Activated CD4-positive, alpha-beta T cell treated with anti-CD3 and anti-CD28 coated beads, Interleukin-2, Interleukin-6, amounts not matched to agents 100 ng/mL and 50 ng/mL, durations not matched to agents 16 hours and 8 hours (primary cell): ENCODE results near the gene RORC.
"Not testable (repeated sequence)": the region's sequence is repeated elsewhere in the genome, so short reads cannot be mapped to it uniquely, and the experiment has no call there.

Source experiments
- DNase-seq: peaks from one replicate; pipeline ENCODE4 v3.0.0-alpha.2; 2020

RORC gene

GRCh38 chr1:151831605-151832004 is at the start of gene RORC:
TSS of gene RORC (minus strand) at chr1:151831802. CDS start at chr1:151831764, 38 bp downstream.
- no peak for DNase-seq

- no peak for DNase-seq
Observed at GRCh38 chr1:151875419-151876097, 44.0 kb upstream of the RORC start.

GRCh38 chr1:151872776-151873175 is 41.2 kb upstream of the RORC start:
- not testable (repeated sequence) for DNase-seq

- no peak for DNase-seq
Observed at GRCh38 chr1:151871284-151872030, 39.9 kb upstream of the RORC start.

GRCh38 chr1:151868486-151868885 is 36.9 kb upstream of the RORC start:
- no peak for DNase-seq

GRCh38 chr1:151867765-151868411 is 36.3 kb upstream of the RORC start:
- no peak for DNase-seq

- DNase-seq: no peak
Observed at GRCh38 chr1:151867321-151867720, 35.7 kb upstream of the RORC start.

GRCh38 chr1:151864411-151864810 is 32.8 kb upstream of the RORC start:
- no peak for DNase-seq

GRCh38 chr1:151862604-151863003 is 31.0 kb upstream of the RORC start:
- no peak for DNase-seq

- DNase-seq: no peak
Observed at GRCh38 chr1:151860504-151861187, 29.0 kb upstream of the RORC start.

- DNase-seq: no peak
Observed at GRCh38 chr1:151859891-151860293, 28.3 kb upstream of the RORC start.

- no peak for DNase-seq
Observed at GRCh38 chr1:151858886-151859665, 27.5 kb upstream of the RORC start.

- DNase-seq: no peak
Observed at GRCh38 chr1:151858030-151858746, 26.6 kb upstream of the RORC start.

GRCh38 chr1:151855933-151856332 is 24.3 kb upstream of the RORC start:
- DNase-seq: no peak

GRCh38 chr1:151855516-151855915 is 23.9 kb upstream of the RORC start:
- not testable (repeated sequence) for DNase-seq

GRCh38 chr1:151854658-151855057 is 23.1 kb upstream of the RORC start:
- no peak for DNase-seq

GRCh38 chr1:151853411-151853943 is 21.9 kb upstream of the RORC start, which contains the start of gene THEM5:
TSS of gene THEM5 (minus strand) at chr1:151853712. CDS start at chr1:151853565, 147 bp downstream.
- no peak for DNase-seq

GRCh38 chr1:151852733-151853132 is 21.1 kb upstream of the RORC start:
- no peak for DNase-seq

- no peak for DNase-seq
Observed at GRCh38 chr1:151851886-151852285, 20.3 kb upstream of the RORC start.

- no peak for DNase-seq
Observed at GRCh38 chr1:151849871-151850270, 18.3 kb upstream of the RORC start.

- DNase-seq: no peak
Observed at GRCh38 chr1:151849126-151849525, 17.5 kb upstream of the RORC start.
